Epithelial cell of esophagus (primary cell): ENCODE results near the gene EXOSC7.
"Not testable (repeated sequence)": the region's sequence is repeated elsewhere in the genome, so short reads cannot be mapped to it uniquely, and the experiment has no call there.

Experiments
- DNase-seq: peaks from one replicate; pipeline ENCODE4 v3.0.0; 2010; ENCODE audit warnings: low read depth
- H3K4me3 ChIP-seq: 2 replicates; pipeline ENCODE4 v1.5.1; 2011; ENCODE audit warnings: mild to moderate bottlenecking, low read length, control low read depth
- CTCF ChIP-seq: IDR thresholded peaks from 2 replicates; pipeline ENCODE4 v1.5.1; 2011; ENCODE audit warnings: low read depth, mild to moderate bottlenecking, low read length, control low read depth, inconsistent platforms; ENCODE audit not compliant: insufficient read depth; ENCODE audit errors: missing control alignments

The EXOSC7 gene

GRCh38 chr3:45049807-45050206, 73.8 kb downstream of the EXOSC7 start:
- DNase-seq = no peak
- H3K4me3 ChIP-seq = no peak overlapping the region
- no peak for TF ChIP-seq CTCF

- TF ChIP-seq CTCF = no peak
- H3K4me3 ChIP-seq = no peak overlapping the region
- DNase-seq = no peak
Observed at GRCh38 chr3:45051685-45052084, 75.6 kb downstream of the EXOSC7 start.

- H3K4me3 ChIP-seq, DNase-seq: not testable (repeated sequence)
Observed at GRCh38 chr3:45053805-45054195, 77.8 kb downstream of the EXOSC7 start.

- TF ChIP-seq CTCF = no peak
- peak; percentile 68 for DNase-seq
- H3K4me3 ChIP-seq = no peak overlapping the region
Observed at GRCh38 chr3:45054196-45054857, 78.3 kb downstream of the EXOSC7 start.

GRCh38 chr3:45055032-45055410, 79.0 kb downstream of the EXOSC7 start:
- TF ChIP-seq CTCF = no peak
- DNase-seq = peak; percentile 54
- H3K4me3 ChIP-seq = no peak overlapping the region

GRCh38 chr3:45055411-45056143, 79.5 kb downstream of the EXOSC7 start:
- TF ChIP-seq CTCF = peak; percentile 24
- peak; percentile 32 for DNase-seq
- H3K4me3 ChIP-seq = no peak overlapping the region

- TF ChIP-seq CTCF = no peak
- H3K4me3 ChIP-seq = no peak overlapping the region
- no peak for DNase-seq
Observed at GRCh38 chr3:45056608-45057301, 80.7 kb downstream of the EXOSC7 start.
